Pancreas (tissue), 10 donors: ENCODE results near the gene TTC23L. TPM values are rescaled to one million over a fixed set of nuclear protein-coding genes. Genes with fewer than 3 reads are reported as not detected.

ENCODE experiments used
- ATAC-seq, 4 donors: fragments of 200-7000 bp; cut with Tn5 transposase; one replicate each; pipeline versions ENCODE4 v1.8.0 to v1.9.1; 2020; ENCODE audit warnings: mild to moderate bottlenecking in 4 of 4, moderate library complexity in 4 of 4
- DNase-seq, 6 donors: peaks; one replicate each; pipeline ENCODE4 v3.0.0-alpha.2; 2020
- FAIRE-seq: peaks from 2 replicates; lab custom pipeline; 2012; peaks lifted over from hg19 to GRCh38; lab: Jason Lieb, UNC
- H3K27ac ChIP-seq, 4 donors: fragments of 200-600 bp; sonication (generic); 1 replicate in 3 of 4; 2 replicates in 1 of 4; pipeline versions ENCODE4 v1.5.0 to v1.8.0; 2020
- H3K27me3 ChIP-seq, 4 donors: fragments of 200-600 bp; one replicate each; pipeline ENCODE4 v1.8.0; 2021
- H3K36me3 ChIP-seq, 3 donors: fragments of 200-600 bp; sonication (generic) in 1 of 3; one replicate each; pipeline versions ENCODE4 v1.5.0 to v1.8.0; 2020 to 2021
- H3K4me1 ChIP-seq, 3 donors: fragments of 200-600 bp; one replicate each; pipeline ENCODE4 v1.8.0; 2021
- H3K4me3 ChIP-seq, 4 donors: fragments of 200-600 bp; sonication (generic) in 2 of 4; one replicate each; pipeline versions ENCODE4 v1.5.0 to v1.8.0; 2020 to 2021
- H3K9me3 ChIP-seq, 4 donors: fragments of 200-600 bp; one replicate each; pipeline ENCODE4 v1.8.0; 2021
- WGBS, 2 donors: extraction: QIAGEN DNeasy Blood & Tissue Kit; methylation state at CpG; one replicate each; pipeline ENCODE4 v1.1.7; 2013; 5-methylcytosine and 5-hydroxymethylcytosine counted together
- intact Hi-C, 3 donors: fragments of 100-400 bp; cut with DNase I; formaldehyde crosslinking; loops; one replicate each; pipeline versions ENCODE4 v1.11.1 to v1.14.2; 2022
- polyA plus RNA-seq, 2 donors: library from polyadenylated mRNA; stranded (reverse); fragments of 200-250 nt; gene quantifications; one replicate each; pipeline ENCODE4 v1.2.3, GENCODE V29; 2013
- total RNA-seq, 6 donors: library from RNA; stranded (reverse); fragmentation: NEBNext Ultra II Directional in 4 of 6; extraction: Animal tissue kit (Norgen Biotek cat#: 25700) in 4 of 6; gene quantifications; one replicate each; pipeline versions ENCODE4 v1.2.1 to v1.2.4, GENCODE V29; 2021 to 2023
- TF ChIP-seq, protein P1 (sequence below), 4 donors: fragments of 200-600 bp; sonication (generic) in 3 of 4; IDR thresholded peaks; one replicate each; pipeline versions ENCODE4 v1.5.0 to v1.8.0; 2021; ENCODE audit warnings: antibody characterized with exemption in 4 of 4
- donor health status: healthy with polysubstance abuse.
- donor health status: DM: no; HTN: no; CAD: no; lungs with moderate emphysema.
- donor health status: DM: no; HTN: no; CAD: no.
- donor health status: control.
- donor health status: control.
- donor health status: Bipolar disorder and iron deficiency.
- donor health status: DM: yes; HTN: yes; CAD: no.
- donor health status: DM: no; HTN: no; CAD: no.
- donor health status: DM: no; HTN: no; CAD: no.
- donor health status: DM: yes; HTN: yes; CAD: no.

The TTC23L gene
- total and polyA plus RNA-seq, 8 donors, result 0.04 to 0.66 (median 0.19) TPM

DNA sequence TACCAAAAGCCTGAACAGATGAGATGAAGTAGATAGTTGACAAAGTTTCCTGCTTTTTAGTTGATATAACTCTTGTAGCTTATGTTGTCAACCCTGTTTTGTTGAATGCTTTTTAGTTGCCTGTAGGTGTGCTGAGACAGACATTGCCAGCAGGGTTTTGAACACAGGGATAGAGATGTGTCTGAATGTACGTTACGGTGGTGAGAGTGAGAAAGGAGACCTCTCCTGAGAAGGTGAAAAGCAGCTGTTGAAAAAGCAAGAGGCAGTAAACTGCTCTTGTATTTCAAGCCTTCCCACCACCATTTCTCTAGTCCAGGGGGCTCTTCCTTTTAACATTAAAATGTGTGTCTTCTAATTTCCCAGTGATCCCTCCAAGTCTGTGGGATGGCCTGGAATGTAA is 105.1 kb downstream of the TTC23L start:
- DNase-seq (no peak), ATAC-seq (no peak), FAIRE-seq (no peak)
- no peak overlapping the region for H3K4me3 ChIP-seq
- TF ChIP-seq, protein P1, sequence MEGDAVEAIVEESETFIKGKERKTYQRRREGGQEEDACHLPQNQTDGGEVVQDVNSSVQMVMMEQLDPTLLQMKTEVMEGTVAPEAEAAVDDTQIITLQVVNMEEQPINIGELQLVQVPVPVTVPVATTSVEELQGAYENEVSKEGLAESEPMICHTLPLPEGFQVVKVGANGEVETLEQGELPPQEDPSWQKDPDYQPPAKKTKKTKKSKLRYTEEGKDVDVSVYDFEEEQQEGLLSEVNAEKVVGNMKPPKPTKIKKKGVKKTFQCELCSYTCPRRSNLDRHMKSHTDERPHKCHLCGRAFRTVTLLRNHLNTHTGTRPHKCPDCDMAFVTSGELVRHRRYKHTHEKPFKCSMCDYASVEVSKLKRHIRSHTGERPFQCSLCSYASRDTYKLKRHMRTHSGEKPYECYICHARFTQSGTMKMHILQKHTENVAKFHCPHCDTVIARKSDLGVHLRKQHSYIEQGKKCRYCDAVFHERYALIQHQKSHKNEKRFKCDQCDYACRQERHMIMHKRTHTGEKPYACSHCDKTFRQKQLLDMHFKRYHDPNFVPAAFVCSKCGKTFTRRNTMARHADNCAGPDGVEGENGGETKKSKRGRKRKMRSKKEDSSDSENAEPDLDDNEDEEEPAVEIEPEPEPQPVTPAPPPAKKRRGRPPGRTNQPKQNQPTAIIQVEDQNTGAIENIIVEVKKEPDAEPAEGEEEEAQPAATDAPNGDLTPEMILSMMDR (IDR thresholded peaks at IDR 0.05), result no peak
- 96 to 98% methylated on average over 2 of the region's 2 CpGs for WGBS, 2 donors
- H3K9me3 ChIP-seq, result no peaks in the 10 kb centered on the region
- H3K27ac ChIP-seq, result no peak overlapping the region
- intact Hi-C loops, result no loop called here
- H3K36me3 ChIP-seq, result peaks cover 0 to 42% (median 9%) of the 10 kb centered on the region in 3 donors
- no peaks in the 10 kb centered on the region for H3K27me3 ChIP-seq
- H3K4me1 ChIP-seq, result no peaks in the 10 kb centered on the region

- Histone ChIP-seq H3K27ac (no peak overlapping the region), H3K27me3 (no peaks in the 10 kb centered on the region), H3K4me1 (no peaks in the 10 kb centered on the region), H3K9me3 (no peaks in the 10 kb centered on the region), H3K36me3 (peaks cover 0 to 42% (median 9%) of the 10 kb centered on the region in 3 donors), H3K4me3 (no peak overlapping the region)
- FAIRE-seq (no peak), DNase-seq (no peak), ATAC-seq (no peak)
- WGBS, 2 donors, result 82 to 89% methylated on average over 11 of the region's 11 CpGs
- intact Hi-C loops, result no loop called here
- TF ChIP-seq, protein P1 (IDR thresholded peaks at IDR 0.05), result no peak
Observed at GRCh38 chr5:34944460-34945047, 105.6 kb downstream of the TTC23L start.

Other genes with a start within 250 kb of the TTC23L start
- 10 to 100 TPM; 11.4 to 25.1 (median 18.6) TPM for gene RAI14, start 182.8 kb upstream of the TTC23L start, total RNA-seq
- gene RAI14, start 182.8 kb upstream of the TTC23L start, polyA plus RNA-seq, result 1 to 10 TPM; 5.4 to 6.7 TPM
- gene RAD1, start 76.3 kb downstream of the TTC23L start, total RNA-seq, result 1 to 10 TPM; 4.1 to 7.1 (median 5.8) TPM
- gene RAD1, start 76.3 kb downstream of the TTC23L start, polyA plus RNA-seq, result 10 to 100 TPM in 1 of 2 donors, 1 to 10 TPM in 1; 3.5 to 10.1 TPM
- 10 to 100 TPM in 2 of 6 donors, 1 to 10 TPM in 4; 4.3 to 11.3 (median 9.0) TPM for gene BRIX1, start 76.5 kb downstream of the TTC23L start, total RNA-seq
- 10 to 100 TPM in 1 of 2 donors, 1 to 10 TPM in 1; 8.0 to 15.9 TPM for gene BRIX1, start 76.5 kb downstream of the TTC23L start, polyA plus RNA-seq
- gene DNAJC21, start 90.4 kb downstream of the TTC23L start, total RNA-seq, result 10 to 100 TPM; 17.5 to 25.1 (median 21.8) TPM
- gene DNAJC21, start 90.4 kb downstream of the TTC23L start, polyA plus RNA-seq, result 10 to 100 TPM; 11.6 to 17.8 TPM
- gene AGXT2, start 208.8 kb downstream of the TTC23L start, total RNA-seq, result not detected
- not detected for gene AGXT2, start 208.8 kb downstream of the TTC23L start, polyA plus RNA-seq